Osteoblast (primary cell): ENCODE measurements around the gene AKAP6. TPM values are rescaled to one million over a fixed set of nuclear protein-coding genes. Genes with fewer than 3 reads are reported as not detected.

Experiments used
- DNase-seq: peaks from one replicate; pipeline ENCODE4 v3.0.0; 2011; ENCODE audit warnings: low spot score, mixed read lengths; ENCODE audit not compliant: insufficient read length; ENCODE audit errors: missing footprints
- H2AFZ ChIP-seq: 2 replicates; pipeline ENCODE4 v1.6.0; 2011; ENCODE audit warnings: mild to moderate bottlenecking, low read length
- H3K27ac ChIP-seq: 2 replicates; pipeline ENCODE4 v1.5.1; 2011; ENCODE audit warnings: mild to moderate bottlenecking, low read depth, low read length, moderate library complexity
- H3K27me3 ChIP-seq: 2 replicates; pipeline ENCODE4 v1.6.0; 2012; ENCODE audit warnings: mild to moderate bottlenecking, control low read depth, inconsistent platforms, low read length, moderate library complexity; ENCODE audit not compliant: insufficient read depth
- H3K36me3 ChIP-seq: 2 replicates; pipeline ENCODE4 v1.5.1; 2011; ENCODE audit warnings: mild to moderate bottlenecking, low read length, control low read depth, moderate library complexity; ENCODE audit not compliant: insufficient read depth
- H3K4me1 ChIP-seq: 2 replicates; pipeline ENCODE4 v1.5.1; 2011; ENCODE audit warnings: mild to moderate bottlenecking, low read length, control low read depth, moderate library complexity; ENCODE audit not compliant: insufficient read depth
- H3K4me2 ChIP-seq: 2 replicates; pipeline ENCODE4 v1.6.0; 2011; ENCODE audit warnings: mild to moderate bottlenecking, low read length; ENCODE audit not compliant: insufficient read depth
- H3K4me3 ChIP-seq: fragments of 200-600 bp; sonication (generic); 3 replicates; pipeline ENCODE4 v1.5.1; 2012; ENCODE audit warnings: mild to moderate bottlenecking, low read length, inconsistent platforms; ENCODE audit not compliant: insufficient read depth
- H3K79me2 ChIP-seq: 2 replicates; pipeline ENCODE4 v1.6.0; 2012; ENCODE audit warnings: mild to moderate bottlenecking, low read length, control low read depth, inconsistent platforms; ENCODE audit not compliant: insufficient read depth
- H3K9me3 ChIP-seq: 2 replicates; pipeline ENCODE4 v1.5.1; 2011; ENCODE audit warnings: low read depth, low read length, control low read depth
- H4K20me1 ChIP-seq: 2 replicates; pipeline ENCODE4 v1.6.0; 2012; ENCODE audit warnings: mild to moderate bottlenecking, low read length, control low read depth; ENCODE audit not compliant: insufficient read depth
- CTCF ChIP-seq: IDR thresholded peaks from 2 replicates; pipeline ENCODE4 v1.5.1; 2011; ENCODE audit warnings: mild to moderate bottlenecking, low read depth, low read length, moderate library complexity; ENCODE audit errors: extremely low read depth
- total RNA-seq: library from RNA; depleted of rRNA; stranded (reverse); fragments of >200 nt; gene quantifications from 2 replicates; pipeline ENCODE4 v1.2.3, GENCODE V29; 2012

The AKAP6 gene
- total RNA-seq, 1 donor, result 2.2 TPM

GRCh38 chr14:32426028-32426427 is 96.9 kb downstream of the AKAP6 start:
- no peaks in the 10 kb centered on the region for H3K27me3 ChIP-seq
- no peaks in the 10 kb centered on the region for H3K36me3 ChIP-seq
- H3K4me1 ChIP-seq, result peaks cover 6% of the 10 kb centered on the region
- no peaks in the 10 kb centered on the region for H3K79me2 ChIP-seq
- H2AFZ ChIP-seq, result no peak overlapping the region
- H3K4me3 ChIP-seq, result no peak overlapping the region
- TF ChIP-seq CTCF, result no peak
- no peaks in the 10 kb centered on the region for H3K9me3 ChIP-seq
- no peak overlapping the region for H3K4me2 ChIP-seq
- H4K20me1 ChIP-seq, result no peaks in the 10 kb centered on the region
- no peak for DNase-seq
- H3K27ac ChIP-seq, result no peak overlapping the region

- no peak for TF ChIP-seq CTCF
- Histone ChIP-seq H2AFZ (peak overlapping the region; percentile 57), H3K4me2 (no peak overlapping the region)
Measured at GRCh38 chr14:32426586-32427388, 97.7 kb downstream of the AKAP6 start.

GRCh38 chr14:32427726-32428528 is 98.8 kb downstream of the AKAP6 start:
- Histone ChIP-seq H3K27ac (no peak overlapping the region), H2AFZ (no peak overlapping the region), H3K79me2 (no peaks in the 10 kb centered on the region), H3K4me1 (peaks cover 8% of the 10 kb centered on the region), H3K27me3 (no peaks in the 10 kb centered on the region), H3K9me3 (no peaks in the 10 kb centered on the region), H3K36me3 (no peaks in the 10 kb centered on the region), H3K4me3 (no peak overlapping the region), H4K20me1 (no peaks in the 10 kb centered on the region), H3K4me2 (no peak overlapping the region)
- DNase-seq, result no peak
- no peak for TF ChIP-seq CTCF

More at GRCh38 chr14:32426586-32427388, 97.7 kb downstream of the AKAP6 start:
- no peaks in the 10 kb centered on the region for H4K20me1 ChIP-seq
- no peak overlapping the region for H3K27ac ChIP-seq
- H3K4me3 ChIP-seq, result no peak overlapping the region
- no peaks in the 10 kb centered on the region for H3K9me3 ChIP-seq
- no peaks in the 10 kb centered on the region for H3K79me2 ChIP-seq
- H3K4me1 ChIP-seq, result peaks cover 6% of the 10 kb centered on the region
- H3K27me3 ChIP-seq, result no peaks in the 10 kb centered on the region
- no peak for DNase-seq
- no peaks in the 10 kb centered on the region for H3K36me3 ChIP-seq

GRCh38 chr14:32428875-32429274 is 99.8 kb downstream of the AKAP6 start:
- H3K27me3 ChIP-seq, result no peaks in the 10 kb centered on the region
- H3K4me1 ChIP-seq, result peaks cover 10% of the 10 kb centered on the region
- no peaks in the 10 kb centered on the region for H3K79me2 ChIP-seq
- H3K9me3 ChIP-seq, result no peaks in the 10 kb centered on the region
- no peak overlapping the region for H3K4me3 ChIP-seq
- no peak overlapping the region for H2AFZ ChIP-seq
- no peak overlapping the region for H3K4me2 ChIP-seq
- no peak overlapping the region for H3K27ac ChIP-seq
- no peaks in the 10 kb centered on the region for H3K36me3 ChIP-seq
- H4K20me1 ChIP-seq, result no peaks in the 10 kb centered on the region
- no peak for TF ChIP-seq CTCF
- DNase-seq, result no peak
